HepG2 (cell line): ENCODE measurements around the gene SPON1. TPM values are rescaled to one million over a fixed set of nuclear protein-coding genes. Genes with fewer than 3 reads are reported as not detected.

Experiments used
- BHLHE40 ChIP-seq: IDR thresholded peaks from 2 replicates; pipeline ENCODE4 v1.6.1; 2011; ENCODE audit warnings: low read length, improper control_type of control experiment
- DR1 ChIP-seq: sonication (generic); formaldehyde crosslinking; IDR thresholded peaks from 2 replicates; pipeline ENCODE4 v1.8.0; 2021; ENCODE audit warnings: mild to moderate bottlenecking, missing genetic modification reagents, inconsistent platforms
- FOSL2 ChIP-seq: sonication (generic); formaldehyde crosslinking; IDR thresholded peaks from 2 replicates; pipeline ENCODE4 v1.4.0; 2020; ENCODE audit warnings: missing genetic modification reagents
- GATAD2A ChIP-seq: IDR thresholded peaks from 2 replicates; pipeline ENCODE4 v1.6.1; 2016
- MEF2D ChIP-seq: sonication (generic); formaldehyde crosslinking; IDR thresholded peaks from 2 replicates; pipeline ENCODE4 v1.5.1; 2020; ENCODE audit warnings: mild to moderate bottlenecking, missing genetic modification reagents
- NR2F1 ChIP-seq, 2 experiments: fragments of 450-650 bp in 1 of 2; formaldehyde crosslinking in 1 of 2; IDR thresholded peaks; 2 replicates each; pipeline versions ENCODE4 v1.5.0 to v1.6.1; 2016 to 2020; ENCODE audit warnings: mild to moderate bottlenecking in 1 of 2, missing compliant biosample characterization in 1 of 2, missing genetic modification reagents in 1 of 2, moderate library complexity in 1 of 2
- SKI ChIP-seq: fragments of 450-650 bp; IDR thresholded peaks from one replicate; pipeline ENCODE4 v1.6.1; 2018; ENCODE audit warnings: mild to moderate bottlenecking; ENCODE audit not compliant: partially characterized antibody
- SSRP1 ChIP-seq: IDR thresholded peaks from 2 replicates; pipeline ENCODE4 v1.6.1; 2016; ENCODE audit warnings: control low read depth
- ZNF484 ChIP-seq: sonication (generic); formaldehyde crosslinking; IDR thresholded peaks from 2 replicates; pipeline ENCODE4 v1.5.1; 2020; ENCODE audit warnings: mild to moderate bottlenecking, low read depth, missing genetic modification reagents, borderline replicate concordance
- ZNF776 ChIP-seq: sonication (generic); formaldehyde crosslinking; IDR thresholded peaks from 2 replicates; pipeline ENCODE4 v1.4.0; 2020; ENCODE audit warnings: mild to moderate bottlenecking, missing genetic modification reagents
- ZNF782 ChIP-seq: sonication (generic); formaldehyde crosslinking; IDR thresholded peaks from 2 replicates; pipeline ENCODE4 v1.4.0; 2020; ENCODE audit warnings: missing genetic modification reagents, mild to moderate bottlenecking, borderline replicate concordance
- polyA plus RNA-seq, 8 experiments: library from polyadenylated mRNA; depleted of rRNA in 3 of 8; stranded (reverse) in 7 of 8; unstranded in 1 of 8; fragments of >200 nt; fragmentation: Illumina TruSeq in 4 of 8; extraction: Trizol in 4 of 8; gene quantifications; 2 replicates each; pipeline versions ENCODE4 v1.2.1 to v1.2.3, GENCODE V29; 2011 to 2016; ENCODE audit warnings: low read depth in 4 of 8, missing spikeins in 1 of 8, mixed read lengths in 1 of 8; ENCODE audit not compliant: insufficient read depth in 1 of 8
- total RNA-seq, 5 experiments: library from RNA; depleted of rRNA; stranded (reverse); fragments of >200 nt; fragmentation: Illumina TruSeq; extraction: Trizol; gene quantifications; 2 replicates each; pipeline ENCODE4 v1.2.3, GENCODE V29; 2016; ENCODE audit warnings: low read depth in 1 of 5
- TF ChIP-seq, protein P1 (sequence below): sonication (generic); formaldehyde crosslinking; conservative IDR thresholded peaks from 2 replicates; pipeline ENCODE4 v1.8.1; 2023; ENCODE audit warnings: missing genetic modification reagents
- TF ChIP-seq, protein P2 (sequence below): sonication (generic); formaldehyde crosslinking; IDR thresholded peaks from 2 replicates; pipeline ENCODE4 v1.4.0; 2020; ENCODE audit warnings: mild to moderate bottlenecking, missing genetic modification reagents
- TF ChIP-seq, protein P3 (sequence below): sonication (generic); formaldehyde crosslinking; IDR thresholded peaks from 2 replicates; pipeline ENCODE4 v1.4.0; 2020; ENCODE audit warnings: missing genetic modification reagents
- TF ChIP-seq, protein P4 (sequence below): IDR thresholded peaks from 2 replicates; pipeline ENCODE4 v1.6.1; 2012; ENCODE audit warnings: low read depth, low read length, improper control_type of control experiment
- TF ChIP-seq, protein P5 (sequence below): sonication (generic); formaldehyde crosslinking; IDR thresholded peaks from 2 replicates; pipeline ENCODE4 v1.4.0; 2020; ENCODE audit warnings: missing genetic modification reagents

The SPON1 gene
- total and polyA plus RNA-seq, 2 of the 13 experiments (the other 11 are each of a cell fraction or from before 2014, with no cell fraction given): not detected

DNA sequence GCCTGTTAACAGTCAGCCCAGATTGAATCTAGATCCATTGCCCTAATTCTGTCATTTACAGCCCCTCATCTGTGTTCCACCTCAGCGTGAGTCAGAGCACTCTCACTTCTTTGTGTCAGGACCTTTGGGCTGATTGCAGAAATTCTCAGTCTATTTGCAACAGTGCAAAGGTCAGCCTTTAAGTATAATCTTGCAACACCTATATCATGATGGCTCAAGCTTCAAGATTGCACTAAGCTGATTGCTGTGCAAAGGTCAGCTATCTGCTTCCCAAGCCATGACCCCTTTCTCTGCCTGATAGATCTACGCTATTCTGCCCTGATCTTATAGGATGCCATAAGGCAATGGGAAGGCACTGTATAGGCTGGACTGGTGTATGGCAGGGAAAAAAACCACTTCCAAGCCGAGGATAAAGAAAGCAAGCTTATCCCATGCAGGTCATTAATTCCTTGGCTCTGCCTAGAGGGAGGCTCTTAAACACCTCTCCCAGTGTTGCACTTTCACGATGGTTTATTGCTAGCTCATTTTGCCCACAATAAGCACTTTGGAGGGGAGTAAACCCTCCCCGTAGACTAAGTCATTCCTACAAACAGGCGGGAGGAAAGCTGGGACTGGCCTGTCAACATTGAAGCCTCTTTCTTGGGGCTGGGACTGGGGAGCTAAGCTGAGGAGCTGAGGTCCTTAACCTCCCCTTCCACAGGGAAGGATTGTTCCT is 295.9 kb downstream of the SPON1 start (continued):
- TF ChIP-seq, protein P1, sequence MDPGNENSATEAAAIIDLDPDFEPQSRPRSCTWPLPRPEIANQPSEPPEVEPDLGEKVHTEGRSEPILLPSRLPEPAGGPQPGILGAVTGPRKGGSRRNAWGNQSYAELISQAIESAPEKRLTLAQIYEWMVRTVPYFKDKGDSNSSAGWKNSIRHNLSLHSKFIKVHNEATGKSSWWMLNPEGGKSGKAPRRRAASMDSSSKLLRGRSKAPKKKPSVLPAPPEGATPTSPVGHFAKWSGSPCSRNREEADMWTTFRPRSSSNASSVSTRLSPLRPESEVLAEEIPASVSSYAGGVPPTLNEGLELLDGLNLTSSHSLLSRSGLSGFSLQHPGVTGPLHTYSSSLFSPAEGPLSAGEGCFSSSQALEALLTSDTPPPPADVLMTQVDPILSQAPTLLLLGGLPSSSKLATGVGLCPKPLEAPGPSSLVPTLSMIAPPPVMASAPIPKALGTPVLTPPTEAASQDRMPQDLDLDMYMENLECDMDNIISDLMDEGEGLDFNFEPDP: no peak
- TF ChIP-seq BHLHE40 (no peak), GATAD2A (CRISPR knock-in tag) (peak; percentile 72), ZNF484 (CRISPR knock-in tag) (no peak), SSRP1 (CRISPR knock-in tag) (no peak), ZNF776 (CRISPR knock-in tag) (no peak), DR1 (CRISPR knock-in tag) (no peak), NR2F1 (CRISPR knock-in tag; IDR thresholded peaks at IDR 0.05) (peak; percentile 78 to 91), SKI (peak; percentile 52), ZNF782 (CRISPR knock-in tag) (no peak), MEF2D (CRISPR knock-in tag) (no peak), FOSL2 (peak; percentile 81)
- TF ChIP-seq, protein P2, sequence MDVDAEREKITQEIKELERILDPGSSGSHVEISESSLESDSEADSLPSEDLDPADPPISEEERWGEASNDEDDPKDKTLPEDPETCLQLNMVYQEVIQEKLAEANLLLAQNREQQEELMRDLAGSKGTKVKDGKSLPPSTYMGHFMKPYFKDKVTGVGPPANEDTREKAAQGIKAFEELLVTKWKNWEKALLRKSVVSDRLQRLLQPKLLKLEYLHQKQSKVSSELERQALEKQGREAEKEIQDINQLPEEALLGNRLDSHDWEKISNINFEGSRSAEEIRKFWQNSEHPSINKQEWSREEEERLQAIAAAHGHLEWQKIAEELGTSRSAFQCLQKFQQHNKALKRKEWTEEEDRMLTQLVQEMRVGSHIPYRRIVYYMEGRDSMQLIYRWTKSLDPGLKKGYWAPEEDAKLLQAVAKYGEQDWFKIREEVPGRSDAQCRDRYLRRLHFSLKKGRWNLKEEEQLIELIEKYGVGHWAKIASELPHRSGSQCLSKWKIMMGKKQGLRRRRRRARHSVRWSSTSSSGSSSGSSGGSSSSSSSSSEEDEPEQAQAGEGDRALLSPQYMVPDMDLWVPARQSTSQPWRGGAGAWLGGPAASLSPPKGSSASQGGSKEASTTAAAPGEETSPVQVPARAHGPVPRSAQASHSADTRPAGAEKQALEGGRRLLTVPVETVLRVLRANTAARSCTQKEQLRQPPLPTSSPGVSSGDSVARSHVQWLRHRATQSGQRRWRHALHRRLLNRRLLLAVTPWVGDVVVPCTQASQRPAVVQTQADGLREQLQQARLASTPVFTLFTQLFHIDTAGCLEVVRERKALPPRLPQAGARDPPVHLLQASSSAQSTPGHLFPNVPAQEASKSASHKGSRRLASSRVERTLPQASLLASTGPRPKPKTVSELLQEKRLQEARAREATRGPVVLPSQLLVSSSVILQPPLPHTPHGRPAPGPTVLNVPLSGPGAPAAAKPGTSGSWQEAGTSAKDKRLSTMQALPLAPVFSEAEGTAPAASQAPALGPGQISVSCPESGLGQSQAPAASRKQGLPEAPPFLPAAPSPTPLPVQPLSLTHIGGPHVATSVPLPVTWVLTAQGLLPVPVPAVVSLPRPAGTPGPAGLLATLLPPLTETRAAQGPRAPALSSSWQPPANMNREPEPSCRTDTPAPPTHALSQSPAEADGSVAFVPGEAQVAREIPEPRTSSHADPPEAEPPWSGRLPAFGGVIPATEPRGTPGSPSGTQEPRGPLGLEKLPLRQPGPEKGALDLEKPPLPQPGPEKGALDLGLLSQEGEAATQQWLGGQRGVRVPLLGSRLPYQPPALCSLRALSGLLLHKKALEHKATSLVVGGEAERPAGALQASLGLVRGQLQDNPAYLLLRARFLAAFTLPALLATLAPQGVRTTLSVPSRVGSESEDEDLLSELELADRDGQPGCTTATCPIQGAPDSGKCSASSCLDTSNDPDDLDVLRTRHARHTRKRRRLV (CRISPR knock-in tag): no peak
- TF ChIP-seq, protein P3, sequence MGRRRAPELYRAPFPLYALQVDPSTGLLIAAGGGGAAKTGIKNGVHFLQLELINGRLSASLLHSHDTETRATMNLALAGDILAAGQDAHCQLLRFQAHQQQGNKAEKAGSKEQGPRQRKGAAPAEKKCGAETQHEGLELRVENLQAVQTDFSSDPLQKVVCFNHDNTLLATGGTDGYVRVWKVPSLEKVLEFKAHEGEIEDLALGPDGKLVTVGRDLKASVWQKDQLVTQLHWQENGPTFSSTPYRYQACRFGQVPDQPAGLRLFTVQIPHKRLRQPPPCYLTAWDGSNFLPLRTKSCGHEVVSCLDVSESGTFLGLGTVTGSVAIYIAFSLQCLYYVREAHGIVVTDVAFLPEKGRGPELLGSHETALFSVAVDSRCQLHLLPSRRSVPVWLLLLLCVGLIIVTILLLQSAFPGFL (CRISPR knock-in tag): no peak
- TF ChIP-seq, protein P4, sequence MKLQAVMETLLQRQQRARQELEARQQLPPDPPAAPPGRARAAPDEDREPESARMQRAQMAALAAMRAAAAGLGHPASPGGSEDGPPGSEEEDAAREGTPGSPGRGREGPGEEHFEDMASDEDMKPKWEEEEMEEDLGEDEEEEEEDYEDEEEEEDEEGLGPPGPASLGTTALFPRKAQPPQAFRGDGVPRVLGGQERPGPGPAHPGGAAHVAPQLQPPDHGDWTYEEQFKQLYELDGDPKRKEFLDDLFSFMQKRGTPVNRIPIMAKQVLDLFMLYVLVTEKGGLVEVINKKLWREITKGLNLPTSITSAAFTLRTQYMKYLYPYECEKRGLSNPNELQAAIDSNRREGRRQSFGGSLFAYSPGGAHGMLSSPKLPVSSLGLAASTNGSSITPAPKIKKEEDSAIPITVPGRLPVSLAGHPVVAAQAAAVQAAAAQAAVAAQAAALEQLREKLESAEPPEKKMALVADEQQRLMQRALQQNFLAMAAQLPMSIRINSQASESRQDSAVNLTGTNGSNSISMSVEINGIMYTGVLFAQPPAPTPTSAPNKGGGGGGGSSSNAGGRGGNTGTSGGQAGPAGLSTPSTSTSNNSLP: peak; percentile 72; the same call in 1 of the 2 replicates
- TF ChIP-seq, protein P5, sequence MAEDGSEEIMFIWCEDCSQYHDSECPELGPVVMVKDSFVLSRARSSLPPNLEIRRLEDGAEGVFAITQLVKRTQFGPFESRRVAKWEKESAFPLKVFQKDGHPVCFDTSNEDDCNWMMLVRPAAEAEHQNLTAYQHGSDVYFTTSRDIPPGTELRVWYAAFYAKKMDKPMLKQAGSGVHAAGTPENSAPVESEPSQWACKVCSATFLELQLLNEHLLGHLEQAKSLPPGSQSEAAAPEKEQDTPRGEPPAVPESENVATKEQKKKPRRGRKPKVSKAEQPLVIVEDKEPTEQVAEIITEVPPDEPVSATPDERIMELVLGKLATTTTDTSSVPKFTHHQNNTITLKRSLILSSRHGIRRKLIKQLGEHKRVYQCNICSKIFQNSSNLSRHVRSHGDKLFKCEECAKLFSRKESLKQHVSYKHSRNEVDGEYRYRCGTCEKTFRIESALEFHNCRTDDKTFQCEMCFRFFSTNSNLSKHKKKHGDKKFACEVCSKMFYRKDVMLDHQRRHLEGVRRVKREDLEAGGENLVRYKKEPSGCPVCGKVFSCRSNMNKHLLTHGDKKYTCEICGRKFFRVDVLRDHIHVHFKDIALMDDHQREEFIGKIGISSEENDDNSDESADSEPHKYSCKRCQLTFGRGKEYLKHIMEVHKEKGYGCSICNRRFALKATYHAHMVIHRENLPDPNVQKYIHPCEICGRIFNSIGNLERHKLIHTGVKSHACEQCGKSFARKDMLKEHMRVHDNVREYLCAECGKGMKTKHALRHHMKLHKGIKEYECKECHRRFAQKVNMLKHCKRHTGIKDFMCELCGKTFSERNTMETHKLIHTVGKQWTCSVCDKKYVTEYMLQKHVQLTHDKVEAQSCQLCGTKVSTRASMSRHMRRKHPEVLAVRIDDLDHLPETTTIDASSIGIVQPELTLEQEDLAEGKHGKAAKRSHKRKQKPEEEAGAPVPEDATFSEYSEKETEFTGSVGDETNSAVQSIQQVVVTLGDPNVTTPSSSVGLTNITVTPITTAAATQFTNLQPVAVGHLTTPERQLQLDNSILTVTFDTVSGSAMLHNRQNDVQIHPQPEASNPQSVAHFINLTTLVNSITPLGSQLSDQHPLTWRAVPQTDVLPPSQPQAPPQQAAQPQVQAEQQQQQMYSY: no peak
